ENCODE results near the gene TNFRSF19.

GRCh38 chr13:23632741-23633140 is 62.5 kb downstream of the TNFRSF19 start:
- TF ChIP-seq CTCF (IDR thresholded peaks at IDR 0.05) (no peak), POLR2A (IDR thresholded peaks at IDR 0.05) (no peak), POLR2AphosphoS5 (IDR thresholded peaks at IDR 0.05) (no peak)
